ENCODE results near the gene LHPP.

The LHPP gene

GRCh38 chr10:124521429-124521871 lies 59.8 kb downstream of the LHPP start:
- no peak for DNase-seq (ENCODE audit: low spot score)

GRCh38 chr10:124522131-124522932 lies 60.7 kb downstream of the LHPP start:
- no peak for DNase-seq (ENCODE audit: low spot score)

GRCh38 chr10:124522933-124523871 lies 61.6 kb downstream of the LHPP start:
- peak; percentile 37 for DNase-seq (ENCODE audit: low spot score)

GRCh38 chr10:124523901-124524300 lies 62.3 kb downstream of the LHPP start:
- no peak for DNase-seq (ENCODE audit: low spot score)

- DNase-seq (ENCODE audit: low spot score) = no peak
These were observed 63.5 kb downstream of the LHPP start for GRCh38 chr10:124524991-124525653.

GRCh38 chr10:124525751-124526600 lies 64.4 kb downstream of the LHPP start:
- no peak for DNase-seq (ENCODE audit: low spot score)

GRCh38 chr10:124526621-124527267 lies 65.1 kb downstream of the LHPP start:
- no peak for DNase-seq (ENCODE audit: low spot score)

- DNase-seq (ENCODE audit: low spot score) = no peak
These were observed 66.3 kb downstream of the LHPP start for GRCh38 chr10:124527874-124528395.

- no peak for DNase-seq (ENCODE audit: low spot score)
These were observed 68.1 kb downstream of the LHPP start for GRCh38 chr10:124529661-124530214.

GRCh38 chr10:124530215-124530665 lies 68.6 kb downstream of the LHPP start:
- DNase-seq (ENCODE audit: low spot score) = peak; percentile 93

- no peak for DNase-seq (ENCODE audit: low spot score)
These were observed 69.2 kb downstream of the LHPP start for GRCh38 chr10:124530816-124531215.

GRCh38 chr10:124532106-124532641 lies 70.6 kb downstream of the LHPP start:
- DNase-seq (ENCODE audit: low spot score) = peak; percentile 65

GRCh38 chr10:124532788-124533187 lies 71.2 kb downstream of the LHPP start:
- no peak for DNase-seq (ENCODE audit: low spot score)

GRCh38 chr10:124533266-124533665 lies 71.6 kb downstream of the LHPP start:
- DNase-seq (ENCODE audit: low spot score) = no peak

GRCh38 chr10:124534231-124534798 lies 72.7 kb downstream of the LHPP start:
- peak; percentile 67 for DNase-seq (ENCODE audit: low spot score)

- peak; percentile 74 for DNase-seq (ENCODE audit: low spot score)
These were observed 73.4 kb downstream of the LHPP start for GRCh38 chr10:124534826-124535601.

- DNase-seq (ENCODE audit: low spot score) = peak; percentile 85
These were observed 74.3 kb downstream of the LHPP start for GRCh38 chr10:124535731-124536495.

GRCh38 chr10:124536496-124537050 lies 75.0 kb downstream of the LHPP start:
- peak; percentile 28 for DNase-seq (ENCODE audit: low spot score)
